NT2/D1 (cell line): ENCODE measurements around the gene RUNX1.

Experiments
- SUZ12 ChIP-seq: IDR thresholded peaks from 2 replicates; pipeline ENCODE4 v1.6.1; 2011; ENCODE audit not compliant: insufficient read length, insufficient read depth; ENCODE audit errors: extremely low read depth
- ZNF274 ChIP-seq: IDR thresholded peaks from 2 replicates; pipeline ENCODE4 v1.6.1; 2011; ENCODE audit warnings: mild to moderate bottlenecking, low read depth, low read length

DNA sequence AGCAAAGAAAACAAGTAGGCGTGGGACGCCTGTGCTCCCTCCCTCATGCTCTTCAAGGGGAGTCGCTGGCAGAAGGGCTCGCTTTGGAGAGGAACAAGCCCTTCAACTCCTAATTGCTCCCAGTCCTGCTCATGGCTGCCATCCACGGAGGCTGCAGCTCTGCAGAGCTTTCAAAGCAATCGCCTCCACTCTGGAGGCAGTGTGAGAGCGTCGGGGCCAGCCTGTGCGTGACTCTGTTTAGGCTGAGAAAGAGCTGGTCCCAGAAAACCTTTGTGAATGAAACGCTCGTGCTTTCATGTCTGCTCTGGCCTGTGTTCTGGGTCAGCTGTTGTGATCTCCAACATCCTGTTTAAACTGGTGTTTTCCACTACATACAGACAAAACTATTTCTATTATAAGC is 23.9 kb upstream of the RUNX1 start:
- TF ChIP-seq ZNF274 (no peak), SUZ12 (no peak)
